Stomach (tissue), 4 donors: ENCODE data around the gene NCKAP5.

Experiments
- CTCF ChIP-seq, 7 experiments: fragments of 450-650 bp in 4 of 7; fragments of 200-600 bp in 3 of 7; sonication (generic) in 3 of 7; IDR thresholded peaks; one replicate each; pipeline ENCODE4 v1.5.1; 2016 to 2019; ENCODE audit warnings: antibody characterized with exemption in 7 of 7, control low read depth in 2 of 7, mild to moderate bottlenecking in 1 of 7
- POLR2A ChIP-seq, 4 donors: fragments of 450-650 bp; IDR thresholded peaks; one replicate each; pipeline ENCODE4 v1.6.1; 2016; ENCODE audit warnings: antibody characterized with exemption in 4 of 4, control low read depth in 2 of 4, mild to moderate bottlenecking in 1 of 4, moderate library complexity in 1 of 4
- POLR2AphosphoS5 ChIP-seq, 3 donors: sonication (generic); formaldehyde crosslinking; IDR thresholded peaks; one replicate each; pipeline ENCODE4 v1.6.1; 2016; ENCODE audit warnings: antibody characterized with exemption in 3 of 3

- TF ChIP-seq CTCF (IDR thresholded peaks at IDR 0.05) (no peak), POLR2A (IDR thresholded peaks at IDR 0.05) (no peak), POLR2AphosphoS5 (IDR thresholded peaks at IDR 0.05) (no peak)
Observed at GRCh38 chr2:133553251-133553650, 15.0 kb downstream of the NCKAP5 start.
